ENCODE data around the gene GSX2.
A peak's percentile ranks its signal among the peaks of the same experiment; 100 is the strongest.

The GSX2 gene

DNA sequence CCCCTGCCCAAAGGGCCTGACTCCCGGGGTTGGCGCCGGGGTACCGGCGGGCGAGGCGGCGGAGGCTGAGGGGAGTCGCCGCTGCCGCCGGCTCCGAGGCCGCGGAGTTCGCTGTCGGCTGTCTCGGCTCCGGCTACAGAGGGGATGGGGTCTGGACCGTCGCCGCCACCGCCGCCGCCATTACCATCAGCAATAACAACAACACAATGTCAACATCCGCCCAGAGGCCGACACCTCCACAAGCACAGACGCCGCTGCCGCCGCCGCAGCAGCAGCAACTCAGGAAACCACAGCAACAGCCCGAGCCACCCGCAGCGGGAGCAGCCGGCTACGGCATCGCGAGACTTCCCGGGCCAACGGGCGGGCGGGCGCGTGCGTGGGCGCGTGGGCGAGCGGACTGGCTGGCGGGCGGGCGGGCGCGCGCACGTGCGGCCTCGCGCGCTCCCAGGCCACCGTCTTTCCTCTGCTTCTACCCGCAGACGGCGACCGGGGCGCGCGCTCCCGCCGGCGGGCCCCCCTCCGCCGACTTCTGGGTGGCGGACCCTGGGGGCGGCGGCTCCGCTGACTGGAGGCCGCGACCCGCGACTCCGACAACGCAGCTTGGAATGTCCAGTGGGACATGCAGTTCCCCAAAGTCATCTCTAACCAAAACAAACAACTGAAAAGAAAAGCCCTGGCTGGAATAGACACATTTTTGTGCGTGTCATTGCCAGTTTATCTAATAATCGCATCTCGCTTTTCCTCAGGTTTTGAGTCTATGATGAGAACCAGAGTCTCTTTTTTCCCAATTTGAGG lies 35.4 kb upstream of the GSX2 start, which contains the start of gene CHIC2:
Gene CHIC2 (minus strand): TSS at position 289 of the 795 bp plus-strand sequence. CDS start 305 bp downstream, outside the sequence.
- H3K4me3 ChIP-seq (ENCODE audit: insufficient read depth, low read length, poor library complexity, severe bottlenecking), result peak within 1 kb of the TSS; percentile 81
- no peaks in the 10 kb centered on the region for H3K9me3 ChIP-seq (ENCODE audit: insufficient read depth, low read length)
- no peaks in the 10 kb centered on the region for H3K36me3 ChIP-seq (ENCODE audit: low read length)
- peaks cover 48% of the 10 kb centered on the region for H3K79me2 ChIP-seq (ENCODE audit: insufficient read depth, low read length)
- H3K9me2 ChIP-seq (replicated peaks; ENCODE audit: insufficient read depth, low read length), result no peaks in the 10 kb centered on the region
- peak within 1 kb of the TSS; percentile 71 for H2AFZ ChIP-seq (ENCODE audit: low read depth, low read length, severe bottlenecking)
- H3K27me3 ChIP-seq (ENCODE audit: low read length), result no peaks in the 10 kb centered on the region
- no peaks in the 10 kb centered on the region for H4K20me1 ChIP-seq (ENCODE audit: low read depth, low read length)
- H3F3A ChIP-seq (ENCODE audit: insufficient read depth), result peaks cover 5% of the 10 kb centered on the region; the same call in 1 of the 2 replicates
- peak within 1 kb of the TSS; percentile 72 for H3K27ac ChIP-seq (ENCODE audit: low read depth, low read length)
- H3K9ac ChIP-seq (ENCODE audit: low read length), result peak within 1 kb of the TSS; percentile 85
- peak within 1 kb of the TSS; percentile 88 for H3K4me2 ChIP-seq (ENCODE audit: low read depth, low read length, poor library complexity, severe bottlenecking)
- TF ChIP-seq, protein P1, sequence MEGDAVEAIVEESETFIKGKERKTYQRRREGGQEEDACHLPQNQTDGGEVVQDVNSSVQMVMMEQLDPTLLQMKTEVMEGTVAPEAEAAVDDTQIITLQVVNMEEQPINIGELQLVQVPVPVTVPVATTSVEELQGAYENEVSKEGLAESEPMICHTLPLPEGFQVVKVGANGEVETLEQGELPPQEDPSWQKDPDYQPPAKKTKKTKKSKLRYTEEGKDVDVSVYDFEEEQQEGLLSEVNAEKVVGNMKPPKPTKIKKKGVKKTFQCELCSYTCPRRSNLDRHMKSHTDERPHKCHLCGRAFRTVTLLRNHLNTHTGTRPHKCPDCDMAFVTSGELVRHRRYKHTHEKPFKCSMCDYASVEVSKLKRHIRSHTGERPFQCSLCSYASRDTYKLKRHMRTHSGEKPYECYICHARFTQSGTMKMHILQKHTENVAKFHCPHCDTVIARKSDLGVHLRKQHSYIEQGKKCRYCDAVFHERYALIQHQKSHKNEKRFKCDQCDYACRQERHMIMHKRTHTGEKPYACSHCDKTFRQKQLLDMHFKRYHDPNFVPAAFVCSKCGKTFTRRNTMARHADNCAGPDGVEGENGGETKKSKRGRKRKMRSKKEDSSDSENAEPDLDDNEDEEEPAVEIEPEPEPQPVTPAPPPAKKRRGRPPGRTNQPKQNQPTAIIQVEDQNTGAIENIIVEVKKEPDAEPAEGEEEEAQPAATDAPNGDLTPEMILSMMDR (IDR thresholded peaks at IDR 0.05; ENCODE audit: insufficient read depth, low read length, poor library complexity, severe bottlenecking), result no peak
- TF ChIP-seq EZH2phosphoT487 (conservative IDR thresholded peaks at IDR 0.05; ENCODE audit: low read length), result no peak

DNA sequence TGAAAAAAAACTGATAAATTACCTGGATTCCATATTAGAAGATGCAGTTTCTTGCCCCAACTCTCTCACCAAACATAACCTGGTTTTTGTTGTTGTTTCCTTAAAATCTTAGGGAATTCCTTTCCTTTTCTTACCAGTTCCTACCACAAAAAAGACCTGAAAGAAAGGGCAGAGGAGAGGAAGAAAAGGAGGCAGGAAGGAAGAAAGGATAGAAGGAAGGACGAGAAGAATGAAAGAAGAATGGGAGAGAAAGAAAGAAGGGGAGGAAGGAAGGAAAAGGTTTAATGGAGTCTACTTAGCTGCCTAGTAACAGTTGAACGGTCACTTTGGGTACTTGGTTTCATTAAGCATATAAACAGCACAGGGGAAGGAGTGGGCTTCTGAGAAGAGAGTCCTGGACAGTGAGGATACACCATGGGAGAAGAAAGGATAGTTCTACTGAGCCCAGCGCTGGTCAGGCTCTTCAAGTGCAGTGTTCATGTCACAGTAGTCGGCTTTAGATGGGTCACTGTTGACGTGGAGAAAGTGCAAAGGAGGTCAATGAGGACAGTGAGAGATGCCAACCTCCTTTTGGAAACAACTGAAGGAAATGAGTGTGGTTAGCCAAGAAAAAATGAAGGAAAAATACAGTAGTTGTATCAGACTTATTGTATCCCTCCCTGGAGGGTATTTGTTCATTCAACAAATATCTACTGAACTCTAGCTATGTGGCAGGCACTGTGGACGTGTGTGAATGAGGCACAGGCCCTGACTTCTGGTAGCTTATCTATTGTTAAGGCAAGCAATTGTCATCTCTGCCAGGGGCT lies 34.5 kb upstream of the GSX2 start:
- Histone ChIP-seq H3K79me2 (ENCODE audit: insufficient read depth, low read length) (peaks cover 38% of the 10 kb centered on the region), H3K36me3 (ENCODE audit: low read length) (no peaks in the 10 kb centered on the region), H4K20me1 (ENCODE audit: low read depth, low read length) (no peaks in the 10 kb centered on the region), H3K4me2 (ENCODE audit: low read depth, low read length, poor library complexity, severe bottlenecking) (peak overlapping the region; percentile 72), H3K9me3 (ENCODE audit: insufficient read depth, low read length) (no peaks in the 10 kb centered on the region), H2AFZ (ENCODE audit: low read depth, low read length, severe bottlenecking) (peak overlapping the region; percentile 71), H3K27ac (ENCODE audit: low read depth, low read length) (0 out of 2 replicates have a peak overlapping the region, but pooled peaks have one; percentile 48), H3K27me3 (ENCODE audit: low read length) (no peaks in the 10 kb centered on the region), H3K9ac (ENCODE audit: low read length) (peak overlapping the region; percentile 85), H3K9me2 (replicated peaks; ENCODE audit: insufficient read depth, low read length) (no peaks in the 10 kb centered on the region), H3K4me3 (ENCODE audit: insufficient read depth, low read length, poor library complexity, severe bottlenecking) (peak overlapping the region; percentile 59), H3F3A (ENCODE audit: insufficient read depth) (no peaks in the 10 kb centered on the region)
- TF ChIP-seq, protein P1 (IDR thresholded peaks at IDR 0.05; ENCODE audit: insufficient read depth, low read length, poor library complexity, severe bottlenecking), result no peak
- no peak for TF ChIP-seq EZH2phosphoT487 (conservative IDR thresholded peaks at IDR 0.05; ENCODE audit: low read length)

DNA sequence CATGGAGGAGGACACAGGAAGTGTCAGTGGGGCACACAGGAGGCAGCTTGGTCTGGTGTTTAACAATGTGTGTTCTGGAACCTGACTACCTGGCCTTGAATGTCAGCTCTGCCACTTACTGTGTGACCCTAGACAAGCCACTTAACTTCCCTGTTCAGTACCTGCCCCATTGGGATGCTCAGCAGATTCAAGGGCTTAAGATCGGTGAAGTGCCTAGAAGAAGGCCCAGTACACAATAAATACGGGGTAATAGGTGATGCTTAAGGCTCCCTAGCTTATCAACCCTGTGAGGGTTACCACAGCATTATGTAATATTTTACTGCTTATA lies 33.9 kb upstream of the GSX2 start:
- H3K4me3 ChIP-seq (ENCODE audit: insufficient read depth, low read length, poor library complexity, severe bottlenecking), result no peak overlapping the region
- no peak overlapping the region for H3K27ac ChIP-seq (ENCODE audit: low read depth, low read length)
- H3K9ac ChIP-seq (ENCODE audit: low read length), result no peak overlapping the region
- no peaks in the 10 kb centered on the region for H3K9me3 ChIP-seq (ENCODE audit: insufficient read depth, low read length)
- H3K4me2 ChIP-seq (ENCODE audit: low read depth, low read length, poor library complexity, severe bottlenecking), result no peak overlapping the region
- H3K9me2 ChIP-seq (replicated peaks; ENCODE audit: insufficient read depth, low read length), result no peaks in the 10 kb centered on the region
- TF ChIP-seq, protein P1 (IDR thresholded peaks at IDR 0.05; ENCODE audit: insufficient read depth, low read length, poor library complexity, severe bottlenecking), result no peak
- no peak for TF ChIP-seq EZH2phosphoT487 (conservative IDR thresholded peaks at IDR 0.05; ENCODE audit: low read length)
- H3F3A ChIP-seq (ENCODE audit: insufficient read depth), result no peaks in the 10 kb centered on the region
- H3K36me3 ChIP-seq (ENCODE audit: low read length), result no peaks in the 10 kb centered on the region
- no peak overlapping the region for H2AFZ ChIP-seq (ENCODE audit: low read depth, low read length, severe bottlenecking)
- peaks cover 32% of the 10 kb centered on the region for H3K79me2 ChIP-seq (ENCODE audit: insufficient read depth, low read length)
- H4K20me1 ChIP-seq (ENCODE audit: low read depth, low read length), result no peaks in the 10 kb centered on the region
- no peaks in the 10 kb centered on the region for H3K27me3 ChIP-seq (ENCODE audit: low read length)

All from SU-DHL-6 (cell line).